ENCODE data around the gene RBL1.

The RBL1 gene

GRCh38 chr20:37120497-37120896 is 24.7 kb upstream of the RBL1 start:
- Histone ChIP-seq H3K27me3 (ENCODE audit: control insufficient read depth, insufficient read depth, low read length) (no peaks in the 10 kb centered on the region), H3K4me3 (ENCODE audit: low read depth, low read length) (no peak overlapping the region), H3K36me3 (ENCODE audit: control insufficient read depth, insufficient read depth, low read length) (no peaks in the 10 kb centered on the region), H3K27ac (no peak overlapping the region), H3K9me3 (ENCODE audit: control insufficient read depth, low read length) (no peaks in the 10 kb centered on the region), H3K4me2 (ENCODE audit: low read length) (no peak overlapping the region), H3K79me2 (no peaks in the 10 kb centered on the region), H2AFZ (no peak overlapping the region), H3K4me1 (no peaks in the 10 kb centered on the region), H3K9ac (no peak overlapping the region)
- no peak for TF ChIP-seq CTCF (IDR thresholded peaks at IDR 0.05)

GRCh38 chr20:37119356-37120036 is 23.7 kb upstream of the RBL1 start:
- Histone ChIP-seq H3K9ac (no peak overlapping the region), H3K9me3 (ENCODE audit: control insufficient read depth, low read length) (no peaks in the 10 kb centered on the region), H3K36me3 (ENCODE audit: control insufficient read depth, insufficient read depth, low read length) (no peaks in the 10 kb centered on the region), H3K27me3 (ENCODE audit: control insufficient read depth, insufficient read depth, low read length) (no peaks in the 10 kb centered on the region), H3K4me1 (no peaks in the 10 kb centered on the region), H3K4me3 (ENCODE audit: low read depth, low read length) (no peak overlapping the region), H3K79me2 (no peaks in the 10 kb centered on the region), H3K4me2 (ENCODE audit: low read length) (no peak overlapping the region), H3K27ac (no peak overlapping the region), H2AFZ (no peak overlapping the region)
- no peak for TF ChIP-seq CTCF (IDR thresholded peaks at IDR 0.05)

- Histone ChIP-seq H3K4me2 (ENCODE audit: low read length) (no peak overlapping the region), H3K79me2 (no peaks in the 10 kb centered on the region), H3K9ac (no peak overlapping the region), H2AFZ (no peak overlapping the region), H3K4me1 (no peaks in the 10 kb centered on the region), H3K36me3 (ENCODE audit: control insufficient read depth, insufficient read depth, low read length) (no peaks in the 10 kb centered on the region), H3K9me3 (ENCODE audit: control insufficient read depth, low read length) (no peaks in the 10 kb centered on the region), H3K27ac (no peak overlapping the region), H3K27me3 (ENCODE audit: control insufficient read depth, insufficient read depth, low read length) (no peaks in the 10 kb centered on the region), H3K4me3 (ENCODE audit: low read depth, low read length) (no peak overlapping the region)
- TF ChIP-seq CTCF (IDR thresholded peaks at IDR 0.05), result no peak
Measured at GRCh38 chr20:37114012-37114411, 18.2 kb upstream of the RBL1 start.

- H3K27me3 ChIP-seq (ENCODE audit: control insufficient read depth, insufficient read depth, low read length), result no peaks in the 10 kb centered on the region
- H3K9ac ChIP-seq, result no peak overlapping the region
- H3K9me3 ChIP-seq (ENCODE audit: control insufficient read depth, low read length), result no peaks in the 10 kb centered on the region
- TF ChIP-seq CTCF (IDR thresholded peaks at IDR 0.05), result no peak
- H3K79me2 ChIP-seq, result no peaks in the 10 kb centered on the region
- H3K4me2 ChIP-seq (ENCODE audit: low read length), result no peak overlapping the region
- no peak overlapping the region for H3K4me3 ChIP-seq (ENCODE audit: low read depth, low read length)
- H3K27ac ChIP-seq, result no peak overlapping the region
- no peak overlapping the region for H2AFZ ChIP-seq
- no peaks in the 10 kb centered on the region for H3K4me1 ChIP-seq
- H3K36me3 ChIP-seq (ENCODE audit: control insufficient read depth, insufficient read depth, low read length), result no peaks in the 10 kb centered on the region
Measured at GRCh38 chr20:37111926-37112455, 16.2 kb upstream of the RBL1 start.

GRCh38 chr20:37108676-37109075 is 12.9 kb upstream of the RBL1 start:
- Histone ChIP-seq H3K4me2 (ENCODE audit: low read length) (no peak overlapping the region), H3K9ac (no peak overlapping the region), H2AFZ (no peak overlapping the region), H3K36me3 (ENCODE audit: control insufficient read depth, insufficient read depth, low read length) (no peaks in the 10 kb centered on the region), H3K4me3 (ENCODE audit: low read depth, low read length) (no peak overlapping the region), H3K27me3 (ENCODE audit: control insufficient read depth, insufficient read depth, low read length) (no peaks in the 10 kb centered on the region), H3K27ac (no peak overlapping the region), H3K79me2 (no peaks in the 10 kb centered on the region), H3K9me3 (ENCODE audit: control insufficient read depth, low read length) (no peaks in the 10 kb centered on the region), H3K4me1 (no peaks in the 10 kb centered on the region)
- no peak for TF ChIP-seq CTCF (IDR thresholded peaks at IDR 0.05)

Data from parathyroid adenoma (tissue), 2 donors.